CD4-positive, alpha-beta T cell treated with Interleukin-21 for 1 hour (primary cell): ENCODE data around the gene CHST12.
"Not testable (repeated sequence)": the region's sequence is repeated elsewhere in the genome, so short reads cannot be mapped to it uniquely, and the experiment has no call there.

ENCODE experiments used
- DNase-seq: peaks from one replicate; pipeline ENCODE4 v3.0.0-alpha.2; 2020

CHST12 gene

GRCh38 chr7:2466675-2467074 is 63.3 kb downstream of the CHST12 start:
- no peak for DNase-seq

DNA sequence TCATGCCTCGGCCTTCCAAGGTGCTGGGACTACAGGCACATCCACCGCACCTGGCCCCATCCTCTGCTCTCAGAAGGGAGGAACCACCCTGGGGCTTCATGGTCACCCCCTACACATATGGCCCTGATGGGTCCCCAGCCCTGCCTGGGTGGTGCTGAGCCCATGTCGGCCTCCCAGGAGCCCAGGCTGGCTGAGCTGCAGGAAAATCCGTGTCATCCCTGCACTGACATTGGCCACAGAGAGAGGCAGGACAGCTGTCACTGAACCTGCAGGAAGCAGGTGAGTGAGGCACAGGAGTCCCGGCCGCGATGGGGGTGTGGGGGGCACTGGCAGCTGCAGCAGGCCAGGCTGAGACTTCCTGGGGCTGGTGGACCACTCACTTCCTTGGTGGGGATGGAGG is 64.8 kb downstream of the CHST12 start:
- no peak for DNase-seq

DNA sequence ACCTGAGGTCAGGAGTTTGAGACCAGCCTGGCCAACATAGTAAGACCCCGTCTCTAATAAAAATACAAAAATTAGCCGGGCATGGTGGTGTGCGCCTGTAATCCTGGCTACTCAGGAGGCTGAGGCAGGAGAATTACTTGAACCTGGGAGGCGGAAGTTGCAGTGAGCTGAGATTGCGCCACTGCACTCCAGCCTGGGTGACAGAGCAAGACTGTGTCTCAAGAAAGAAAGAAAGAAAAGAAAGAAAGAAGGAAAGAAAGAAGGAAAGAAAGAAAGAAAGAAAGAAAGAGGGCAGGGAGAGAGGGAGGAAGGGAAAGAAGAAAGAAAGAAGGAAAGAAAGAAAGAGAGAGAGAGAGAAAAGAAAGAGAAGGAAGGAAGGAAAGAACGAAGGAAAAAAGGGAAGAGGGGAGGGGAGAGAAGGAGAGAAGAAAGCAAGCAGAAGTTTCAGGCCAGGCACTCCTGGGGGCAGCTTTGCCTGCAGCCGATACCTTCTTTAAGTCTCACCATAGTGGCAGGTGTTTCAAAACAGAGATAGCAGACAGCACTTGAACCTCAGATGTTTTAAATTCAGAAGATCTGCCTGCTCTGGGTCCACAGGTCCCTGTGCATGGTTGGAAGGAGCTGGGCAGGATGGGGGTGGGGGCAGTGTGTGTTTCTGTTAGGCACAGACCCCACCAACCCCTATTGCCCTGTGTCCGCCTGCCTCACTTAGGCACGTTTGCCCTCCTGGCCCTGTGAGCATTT is 66.2 kb downstream of the CHST12 start:
- DNase-seq: not testable (repeated sequence)

DNA sequence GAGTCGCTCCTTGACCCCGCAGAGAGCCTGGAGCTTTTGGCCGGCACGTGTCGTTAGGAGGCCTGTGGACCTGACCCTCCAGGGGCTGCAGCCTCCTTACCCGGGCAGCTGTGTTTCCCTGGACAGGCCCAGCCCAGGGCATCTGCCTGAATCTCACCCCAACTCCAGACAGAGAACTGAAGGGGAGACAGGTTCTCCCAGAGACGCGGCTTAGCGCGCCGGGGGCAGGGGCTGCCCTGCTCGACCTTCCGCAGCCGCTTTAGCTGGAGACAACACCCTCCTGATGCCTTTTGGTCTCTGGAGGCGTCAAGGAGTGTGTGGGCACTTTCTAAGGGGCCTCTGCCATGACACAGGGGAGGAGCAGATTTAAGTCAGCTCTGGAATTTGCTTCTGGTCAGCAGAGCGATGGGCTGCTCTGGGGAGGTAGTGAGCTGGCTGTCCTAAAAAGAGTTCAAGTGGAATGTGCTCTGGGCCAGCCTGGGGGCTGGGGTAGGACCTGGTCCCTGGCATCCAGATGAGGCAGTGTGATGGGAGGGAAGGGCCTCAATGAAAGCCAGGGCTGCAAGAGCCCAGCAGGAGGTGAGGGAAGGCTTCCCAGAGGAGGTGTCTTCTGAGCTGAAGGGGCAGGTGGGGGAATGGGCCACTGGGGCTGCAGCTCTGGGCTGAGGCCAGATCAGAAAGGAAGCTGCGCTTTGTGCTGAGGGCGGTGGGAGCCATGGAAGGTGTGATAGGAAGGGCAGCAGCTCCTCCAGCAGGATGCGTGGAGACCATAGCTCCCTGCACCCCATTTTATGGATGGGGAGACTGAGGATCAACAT is 67.0 kb downstream of the CHST12 start:
- no peak for DNase-seq

GRCh38 chr7:2471022-2471329 is 67.6 kb downstream of the CHST12 start:
- no peak for DNase-seq

GRCh38 chr7:2471396-2471795 is 68.0 kb downstream of the CHST12 start:
- no peak for DNase-seq

DNA sequence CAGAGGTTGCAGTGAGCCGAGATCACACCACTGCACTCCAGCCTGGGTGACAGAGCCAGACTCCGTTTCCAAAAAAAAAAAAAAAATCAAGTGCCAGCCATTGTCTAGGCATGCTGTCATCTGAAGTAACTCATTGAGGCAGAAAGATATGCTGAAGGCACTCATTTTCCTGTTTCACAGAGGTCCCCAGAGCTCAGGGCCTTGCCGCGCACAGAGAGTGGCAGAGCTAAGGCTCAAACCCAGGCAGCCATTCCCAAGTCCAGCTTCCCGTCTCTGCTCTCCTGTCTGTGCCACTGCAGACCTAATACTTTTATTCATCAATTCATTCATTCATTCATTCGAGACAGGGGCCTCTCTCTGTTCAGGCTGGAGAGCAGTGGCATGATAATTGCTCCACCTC is 69.3 kb downstream of the CHST12 start:
- DNase-seq: no peak

GRCh38 chr7:2473496-2474180 is 70.2 kb downstream of the CHST12 start:
- DNase-seq: no peak

- DNase-seq: no peak
These were observed 70.8 kb downstream of the CHST12 start for GRCh38 chr7:2474224-2474623.

DNA sequence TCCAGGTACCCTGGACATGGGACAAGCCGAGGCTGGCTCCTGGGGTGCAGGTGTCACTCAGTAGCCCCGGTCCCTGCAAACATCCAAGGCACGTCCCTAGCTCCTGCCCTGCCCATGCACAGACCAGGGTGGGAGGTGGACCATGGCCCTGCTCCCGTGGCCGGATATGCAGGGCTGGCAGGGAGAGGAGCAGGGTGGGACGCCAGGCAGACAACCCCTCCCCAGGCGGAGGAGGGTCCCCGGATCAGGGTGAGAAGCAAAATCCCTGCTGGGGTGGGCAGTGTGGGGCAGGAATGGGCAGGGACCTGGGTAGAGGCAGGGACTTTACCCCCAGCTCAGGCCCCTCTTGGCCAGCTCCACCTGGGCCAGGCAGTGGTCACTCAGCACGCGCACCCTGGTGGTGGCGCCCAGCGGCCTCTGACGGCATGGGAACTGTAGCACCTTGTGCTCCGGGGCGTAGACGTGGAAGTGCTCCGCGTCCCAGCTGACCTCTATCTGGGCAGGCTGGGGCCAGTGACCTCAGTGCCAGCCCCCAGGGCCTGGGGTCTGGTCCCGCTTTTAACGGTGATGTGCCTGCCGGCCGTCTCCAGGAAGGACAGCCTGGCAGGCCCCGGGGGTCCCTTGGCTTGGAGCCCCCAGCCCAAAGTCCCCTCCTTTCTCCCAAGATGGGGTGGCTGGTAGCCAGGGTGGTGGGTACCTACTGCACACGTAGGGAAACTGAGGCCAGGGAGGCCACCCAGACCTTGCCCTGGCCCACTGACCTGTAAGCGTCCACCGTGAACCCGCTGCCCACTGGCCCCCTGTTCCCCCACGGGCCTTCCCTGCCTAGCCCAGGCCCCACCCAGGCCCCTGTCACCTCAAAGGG is 71.6 kb downstream of the CHST12 start:
- no peak for DNase-seq

DNA sequence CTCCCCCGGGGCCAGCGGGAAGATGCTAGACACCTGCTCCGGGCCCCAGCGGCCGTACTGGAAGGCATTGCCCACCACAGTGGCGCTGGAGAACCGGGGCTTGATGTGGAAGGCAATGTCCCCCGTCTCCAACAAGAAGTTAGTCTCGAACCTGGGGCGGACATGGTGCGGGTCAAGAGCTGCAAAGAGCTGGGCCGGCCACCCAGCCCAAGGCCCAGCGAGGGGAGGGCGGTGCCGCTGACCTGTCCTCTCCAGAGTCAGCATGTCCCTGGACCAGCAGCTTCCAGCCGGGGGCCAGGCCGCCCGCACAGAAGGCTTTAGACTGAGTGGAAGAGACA is 72.2 kb downstream of the CHST12 start:
- no peak for DNase-seq

- DNase-seq: no peak
These were observed 72.9 kb downstream of the CHST12 start, which contains the start of gene GRIFIN for GRCh38 chr7:2476298-2476697. Gene GRIFIN (minus strand): TSS chr7:2476398. CDS start chr7:2476383, 15 bp downstream.

DNA sequence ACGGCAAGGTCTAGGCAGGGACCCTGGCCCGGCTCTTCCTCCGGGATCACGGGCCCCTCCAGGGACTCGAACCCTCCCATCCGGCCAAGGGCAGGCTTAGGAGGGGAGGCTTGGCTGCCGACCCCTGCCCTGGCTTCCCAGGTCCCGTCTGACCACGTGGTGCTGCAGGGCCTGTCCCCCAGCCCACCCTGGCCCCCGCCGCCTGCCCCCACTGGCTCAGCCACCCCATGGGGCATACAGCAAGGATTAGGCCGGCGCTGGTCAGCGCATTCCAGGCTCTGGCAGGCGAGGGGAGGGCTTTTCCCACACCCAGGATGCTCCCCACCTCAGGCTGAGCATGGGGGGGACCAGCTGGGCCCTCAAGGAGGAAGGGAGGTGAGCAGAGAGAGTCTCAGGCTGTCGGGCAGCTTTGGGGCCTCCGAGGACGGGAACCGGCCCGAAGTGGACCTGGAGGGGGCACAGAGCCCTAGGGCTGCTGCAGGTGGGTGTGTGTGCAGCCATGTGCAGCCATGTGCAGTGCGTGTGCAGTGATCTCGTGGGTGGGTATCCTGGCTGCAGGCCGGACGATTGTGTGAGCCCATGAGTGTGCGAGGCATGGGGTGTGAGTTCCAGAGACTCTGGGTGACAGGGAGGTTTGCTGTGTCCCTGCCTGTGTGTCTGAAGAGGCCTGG is 73.5 kb downstream of the CHST12 start:
- DNase-seq: no peak

- DNase-seq: peak; percentile 69
These were observed 74.3 kb downstream of the CHST12 start for GRCh38 chr7:2477447-2478398.

DNA sequence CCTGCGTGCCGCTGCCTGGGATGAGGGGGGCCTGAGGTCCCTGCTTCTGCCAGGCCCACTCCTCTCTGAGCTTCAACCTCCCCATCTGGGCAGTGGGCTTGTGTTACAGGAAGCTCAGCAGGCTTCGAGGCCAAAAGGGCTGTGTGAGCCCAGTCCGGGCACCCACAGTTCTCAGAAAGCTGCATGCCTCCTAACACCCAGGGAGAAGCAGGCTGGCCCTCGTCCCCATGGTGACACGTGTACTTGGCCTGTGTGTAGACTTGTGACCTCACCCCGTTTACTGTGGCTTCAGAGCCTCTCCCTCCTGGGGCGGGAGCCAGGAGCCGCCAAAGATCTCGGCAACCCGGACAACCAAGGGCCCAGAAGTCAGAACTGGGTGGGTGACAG is 75.0 kb downstream of the CHST12 start:
- no peak for DNase-seq

DNA sequence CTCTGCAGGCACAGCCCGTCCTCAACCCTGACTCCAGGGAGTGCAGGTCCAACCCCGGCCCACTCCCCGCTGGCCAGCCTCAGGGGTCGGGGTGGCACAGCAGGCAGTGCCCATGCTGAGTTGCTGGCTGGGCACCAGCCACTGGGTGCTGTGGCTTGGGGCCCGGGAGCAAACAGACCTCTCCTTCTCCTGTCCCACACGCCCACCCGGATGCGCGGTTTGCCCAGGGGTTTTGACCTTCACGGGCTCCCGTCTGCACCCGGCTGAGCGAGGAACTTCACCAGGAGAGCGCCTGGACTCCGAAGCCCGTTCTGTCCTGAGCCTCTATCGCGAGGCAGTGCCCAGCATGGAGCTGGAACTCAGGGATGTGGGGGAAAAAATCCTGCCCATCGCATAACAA is 75.4 kb downstream of the CHST12 start:
- DNase-seq: no peak

DNA sequence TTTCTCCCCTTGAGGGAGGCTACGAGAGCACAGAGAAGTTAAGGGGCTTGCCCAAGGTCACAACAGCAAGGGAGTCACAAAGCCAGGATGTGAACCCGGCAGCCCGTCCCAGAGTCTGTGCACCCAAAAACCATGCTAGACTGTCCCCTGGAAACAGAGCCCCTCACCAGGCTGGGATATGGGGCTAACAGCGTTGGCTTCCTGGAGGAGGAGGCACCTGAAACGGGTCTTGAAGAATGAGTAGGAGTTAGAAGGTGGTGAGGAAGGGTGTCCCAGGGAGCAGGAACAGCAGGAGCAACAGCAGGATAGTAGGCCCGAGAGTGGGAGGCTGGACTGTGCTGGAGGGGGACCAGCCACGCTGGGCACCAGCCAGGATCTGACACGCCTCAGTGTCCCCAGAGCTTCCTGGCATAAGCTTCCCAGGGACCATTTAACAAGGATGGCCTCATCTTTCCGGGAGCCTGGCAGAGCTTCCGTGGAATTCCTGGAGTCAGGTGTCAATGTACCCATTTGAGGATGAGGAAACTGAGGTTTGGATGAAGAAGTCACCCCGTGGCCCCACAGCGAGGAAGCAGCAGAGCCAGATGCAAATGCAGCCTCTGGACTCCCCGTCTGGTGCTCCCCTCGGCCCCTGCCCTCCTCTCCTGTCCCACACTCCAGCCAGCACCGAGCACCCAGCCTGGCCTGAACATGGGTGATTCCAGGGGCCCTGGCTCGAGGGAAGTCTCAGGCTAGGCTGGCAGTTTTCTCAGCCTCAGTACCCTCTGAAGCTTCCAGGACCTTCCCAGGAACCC is 76.1 kb downstream of the CHST12 start:
- no peak for DNase-seq

- DNase-seq: no peak
These were observed 76.6 kb downstream of the CHST12 start for GRCh38 chr7:2480070-2480408.

GRCh38 chr7:2481195-2481594 is 77.8 kb downstream of the CHST12 start:
- DNase-seq: no peak

DNA sequence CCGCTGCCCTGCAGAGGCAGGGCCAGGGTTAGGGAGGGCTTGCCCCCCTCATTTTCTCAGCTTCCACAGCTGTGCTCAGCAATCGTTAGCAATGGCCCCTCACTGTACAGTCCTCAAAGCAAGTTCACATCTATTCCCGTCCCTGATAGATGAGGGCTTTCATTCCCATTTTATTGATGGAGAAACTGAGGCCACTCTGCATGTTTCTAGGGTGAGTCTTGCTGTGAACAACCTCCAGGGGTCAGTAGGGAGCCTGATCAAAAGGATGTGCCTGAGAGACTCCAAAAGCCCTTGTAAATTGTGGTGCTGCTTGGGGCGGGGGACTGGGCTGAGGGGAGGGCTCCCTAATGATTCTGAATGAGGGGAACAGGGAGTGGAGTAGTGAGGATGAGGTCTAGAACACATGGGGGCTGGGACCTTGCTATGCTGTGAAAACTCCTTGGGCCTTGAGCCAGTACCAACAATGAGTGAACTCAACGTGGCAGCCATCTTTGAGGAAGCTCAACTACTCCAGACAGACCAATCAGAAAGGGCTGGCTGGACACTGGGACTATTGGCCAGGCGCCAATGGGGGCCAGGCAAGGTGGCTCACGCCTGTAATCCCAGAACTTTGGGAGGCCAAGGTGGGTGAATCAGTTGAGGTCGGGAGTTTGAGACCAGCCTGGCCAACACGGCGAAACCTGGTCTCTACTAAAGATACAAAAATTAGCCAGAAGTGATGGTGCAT is 79.5 kb downstream of the CHST12 start:
- no peak for DNase-seq
